GM12878 (cell line): ENCODE measurements around the gene ZFAND2A. TPM values are rescaled to one million over a fixed set of nuclear protein-coding genes. Genes with fewer than 3 reads are reported as not detected.

Experiments
- ATAC-seq: fragments of 200-7000 bp; cut with Tn5 transposase; 3 replicates; pipeline ENCODE4 v1.9.1; 2020; ENCODE audit warnings: mild to moderate bottlenecking, moderate library complexity
- BruUV-seq: library from RNA; stranded (reverse); fragments of 400-500 nt; replicated peaks from 2 replicates; lab custom pipeline; 2021; lab: Mats Ljungman, UMichigan
- CTCF ChIA-PET: fragments of 300-600 bp; sonication (Branson Sonifier 250); formaldehyde crosslinking; extraction: SDS; loops from one replicate; lab custom pipeline; 2021; ENCODE audit warnings: inconsistent platforms; lab: Yijun Ruan, JAX
- POLR2A ChIA-PET: fragments of 350-600 bp; formaldehyde crosslinking; extraction: SDS; loops from one replicate; lab custom pipeline; 2021; ENCODE audit warnings: inconsistent platforms; lab: Charles Lee
- RAD21 ChIA-PET: fragments of 300-600 bp; sonication (Branson Sonifier 250); formaldehyde crosslinking; loops from one replicate; lab custom pipeline; 2023; ENCODE audit warnings: antibody characterized with exemption; ENCODE audit not compliant: unreplicated experiment; lab: Charles Lee
- SMC1A ChIA-PET: fragments of 300-600 bp; sonication (Branson Sonifier 250); formaldehyde crosslinking; loops from one replicate; lab custom pipeline; 2023; ENCODE audit not compliant: unreplicated experiment, uncharacterized antibody; lab: Charles Lee
- DNase-seq: peaks from one replicate; pipeline ENCODE4 v3.0.0-alpha.2; 2011; ENCODE audit warnings: low read depth, low spot score
- FAIRE-seq: peaks from 3 replicates; lab custom pipeline; 2011; peaks lifted over from hg19 to GRCh38; lab: Jason Lieb, UNC
- H2AFZ ChIP-seq: 2 replicates; pipeline ENCODE4 v1.6.0; 2011; ENCODE audit warnings: low read depth, low read length, control low read depth; ENCODE audit not compliant: control insufficient read depth
- H3K27ac ChIP-seq: 2 replicates; pipeline ENCODE4 v1.5.1; 2011; ENCODE audit warnings: control low read depth; ENCODE audit not compliant: control insufficient read depth, insufficient read depth
- H3K27me3 ChIP-seq, 2 experiments: replicated peaks in 1 of 2; 2 replicates each; pipeline versions ENCODE4 v1.6.0 to v1.6.1; 2011; ENCODE audit warnings: low read length in 1 of 2; ENCODE audit not compliant: control insufficient read depth in 2 of 2, insufficient read depth in 2 of 2
- H3K36me3 ChIP-seq, 2 experiments: 2 replicates each; pipeline ENCODE4 v1.5.1; 2011; ENCODE audit warnings: low read length in 1 of 2; ENCODE audit not compliant: control insufficient read depth in 2 of 2, insufficient read depth in 2 of 2
- H3K4me1 ChIP-seq: 2 replicates; pipeline ENCODE4 v1.6.1; 2011; ENCODE audit warnings: mild to moderate bottlenecking, low read length, moderate library complexity, mixed read lengths; ENCODE audit not compliant: control insufficient read depth, insufficient read depth
- H3K4me2 ChIP-seq: 2 replicates; pipeline ENCODE4 v1.6.0; 2011; ENCODE audit warnings: control low read depth; ENCODE audit not compliant: control insufficient read depth, insufficient read depth
- H3K4me3 ChIP-seq: fragments of 200-600 bp; sonication (generic); 2 replicates; pipeline ENCODE4 v1.5.1; 2016
- H3K79me2 ChIP-seq: 2 replicates; pipeline ENCODE4 v1.6.0; 2011; ENCODE audit warnings: low read length; ENCODE audit not compliant: control insufficient read depth, insufficient read depth
- H3K9ac ChIP-seq: 2 replicates; pipeline ENCODE4 v1.8.0; 2011; ENCODE audit warnings: low read length, control low read depth, mixed read lengths; ENCODE audit not compliant: control insufficient read depth, insufficient read depth
- H3K9me3 ChIP-seq: replicated peaks from 3 replicates; pipeline ENCODE4 v1.5.1; 2011; ENCODE audit warnings: mild to moderate bottlenecking, low read length; ENCODE audit not compliant: control insufficient read depth, insufficient read depth
- H4K20me1 ChIP-seq: 2 replicates; pipeline ENCODE4 v1.6.0; 2011; ENCODE audit not compliant: control insufficient read depth, insufficient read depth
- CTCF ChIP-seq, 3 experiments: IDR thresholded peaks in 2 of 3; conservative IDR thresholded peaks in 1 of 3; 2 replicates each; pipeline ENCODE4 v1.5.1; 2011; ENCODE audit warnings: low read depth in 3 of 3, low read length in 3 of 3, mild to moderate bottlenecking in 3 of 3, control low read depth in 2 of 3, moderate library complexity in 2 of 3, inconsistent platforms in 1 of 3, mixed read lengths in 1 of 3; ENCODE audit not compliant: control insufficient read depth in 2 of 3, insufficient read depth in 1 of 3; ENCODE audit errors: extremely low read depth in 1 of 3
- DPF2 ChIP-seq: fragments of 450-650 bp; IDR thresholded peaks from 2 replicates; pipeline ENCODE4 v1.6.1; 2017; ENCODE audit warnings: mild to moderate bottlenecking
- E2F8 ChIP-seq: fragments of 450-650 bp; IDR thresholded peaks from 2 replicates; pipeline ENCODE4 v1.6.1; 2018; ENCODE audit warnings: mild to moderate bottlenecking, low read depth, moderate library complexity; ENCODE audit not compliant: partially characterized antibody
- EP300 ChIP-seq, 2 experiments: fragments of 150-350 bp in 1 of 2; IDR thresholded peaks; 2 replicates each; pipeline ENCODE4 v1.6.1; 2011 to 2012; ENCODE audit warnings: low read depth in 2 of 2, low read length in 2 of 2, borderline replicate concordance in 1 of 2, improper control_type of control experiment in 1 of 2, inconsistent platforms in 1 of 2; ENCODE audit not compliant: control insufficient read depth in 1 of 2
- IKZF1 ChIP-seq: fragments of 450-650 bp; conservative IDR thresholded peaks from 2 replicates; pipeline ENCODE4 v1.6.1; 2017; ENCODE audit warnings: antibody characterized with exemption, mild to moderate bottlenecking
- PKNOX1 ChIP-seq: fragments of 450-650 bp; IDR thresholded peaks from 2 replicates; pipeline ENCODE4 v1.6.1; 2016; ENCODE audit warnings: mild to moderate bottlenecking
- RAD21 ChIP-seq: IDR thresholded peaks from 2 replicates; pipeline ENCODE4 v1.6.1; 2011; ENCODE audit warnings: mild to moderate bottlenecking, low read depth, low read length, moderate library complexity; ENCODE audit not compliant: insufficient read depth
- SMARCA5 ChIP-seq: fragments of 450-650 bp; IDR thresholded peaks from 2 replicates; pipeline ENCODE4 v1.6.1; 2017; ENCODE audit warnings: mild to moderate bottlenecking
- SMC3 ChIP-seq: IDR thresholded peaks from 2 replicates; pipeline ENCODE4 v1.6.1; 2011; ENCODE audit warnings: low read length, improper control_type of control experiment, borderline replicate concordance
- SPI1 ChIP-seq: IDR thresholded peaks from 2 replicates; pipeline ENCODE4 v1.6.1; 2011; ENCODE audit warnings: low read depth, mild to moderate bottlenecking, low read length, moderate library complexity, borderline replicate concordance; ENCODE audit not compliant: insufficient read depth
- TAF1 ChIP-seq: IDR thresholded peaks from 2 replicates; pipeline ENCODE4 v1.6.1; 2011; ENCODE audit warnings: mild to moderate bottlenecking, low read depth, low read length, borderline replicate concordance
- USF2 ChIP-seq: IDR thresholded peaks from 2 replicates; pipeline ENCODE4 v1.6.1; 2011; ENCODE audit warnings: low read depth, low read length, improper control_type of control experiment, borderline replicate concordance
- WGBS: methylation state at CpG from one replicate; pipeline ENCODE4 v1.1.6; 2016; ENCODE audit warnings: low lambda C conversion rate; ENCODE audit not compliant: insufficient replicate concordance, insufficient coverage; ENCODE audit errors: missing lambda C conversion rate; 5-methylcytosine and 5-hydroxymethylcytosine counted together
- in situ Hi-C: fragments of 300-500 bp; cut with MboI; formaldehyde crosslinking; loops from 9 replicates; pipeline ENCODE4 v1.14.3; 2018; ENCODE audit warnings: mixed read lengths
- intact Hi-C: fragments of 100-400 bp; cut with micrococcal nuclease; formaldehyde crosslinking; loops from one replicate; pipeline ENCODE4 v1.14.2; 2022; ENCODE audit not compliant: unreplicated experiment
- polyA plus RNA-seq, 11 experiments: library from polyadenylated mRNA; depleted of rRNA in 4 of 11; unstranded in 6 of 11; stranded (reverse) in 5 of 11; fragments of >200 nt; fragmentation: Nextera tagmentation in 4 of 11; fragmentation: Illumina TruSeq in 1 of 11; extraction: Ambion mirVana in 4 of 11; extraction: Trizol in 1 of 11; gene quantifications; 1 replicate in 1 of 11; 2 replicates in 10 of 11; pipeline versions ENCODE4 v1.2.1 to v1.2.3, GENCODE V29; 2011 to 2016; ENCODE audit warnings: inconsistent platforms in 2 of 11, missing spikeins in 2 of 11, low read depth in 1 of 11
- total RNA-seq, 4 experiments: library from RNA; depleted of rRNA in 3 of 4; stranded (reverse); fragments of >200 nt in 3 of 4; fragmentation: Illumina TruSeq in 1 of 4; extraction: Trizol in 1 of 4; gene quantifications; 2 replicates each; pipeline versions ENCODE4 v1.2.1 to v1.2.3, GENCODE V29; 2013 to 2021

The ZFAND2A gene
- total and polyA plus RNA-seq, 10 of the 15 experiments (the other 5 are each of a cell fraction or from before 2014, with no cell fraction given), result 14.8 to 39.9 (median 20.8) TPM

- no TSS peak for BruUV-seq
- in situ Hi-C loops, result no loop called here
- Histone ChIP-seq H3K4me1 (no peaks in the 10 kb centered on the region; the same call in 1 of the 2 replicates), H3K9me3 (no peaks in the 10 kb centered on the region), H3K9ac (no peak overlapping the region), H3K36me3 (peaks cover 0 to 3% of the 10 kb centered on the region in 2 experiments; a peak in 1 of 4 replicates)
- ATAC-seq, result peak; percentile 62
- SMC1A ChIA-PET, result interaction anchor here (0.9 to 3.0 kb wide), 6 partner anchors 13 to 151 kb away, joined by 3 to 13 read pairs (median 5); partner anchors contain the start of gene GPER1
- TF ChIP-seq USF2 (no peak), RAD21 (peak; percentile 73), TAF1 (no peak), DPF2 (no peak), CTCF (IDR thresholded peaks at IDR 0.05 in 2 of 3, conservative IDR thresholded peaks at IDR 0.05 in 1 of 3; ENCODE audit: control insufficient read depth in 2 of 3, extremely low read depth in 1 of 3, insufficient read depth in 1 of 3, low read depth in 3 of 3, low read length in 3 of 3) (peak; percentile 15 to 53 (median 49); a peak in 5 of 6 replicates), SMARCA5 (no peak), IKZF1 (0 out of 2 replicates have a peak, but pooled peaks have one; percentile 6), E2F8 (no peak), EP300 (IDR thresholded peaks at IDR 0.05; ENCODE audit: borderline replicate concordance in 1 of 2, control insufficient read depth in 1 of 2, low read depth in 2 of 2, low read length in 2 of 2) (no peak), PKNOX1 (no peak), SMC3 (peak; percentile 35; the same call in 1 of the 2 replicates), SPI1 (0 out of 2 replicates have a peak, but pooled peaks have one; percentile 13)
- TF ChIP-seq, all 136 proteins: peak for 5
- CTCF ChIA-PET, result interaction anchor here (0.9 to 4.1 kb wide), 11 partner anchors 7 to 151 kb away, joined by 3 to 39 read pairs (median 4); no protein-coding TSS in a partner anchor
- Histone ChIP-seq H2AFZ (no peak overlapping the region), H4K20me1 (no peaks in the 10 kb centered on the region), H3K4me2 (no peak overlapping the region), H3K27ac (no peak overlapping the region), H3K4me3 (no peak overlapping the region), H3K27me3 (no peaks in the 10 kb centered on the region), H3K79me2 (no peaks in the 10 kb centered on the region)
- RAD21 ChIA-PET, result interaction anchor here (1.0 to 3.8 kb wide), 7 partner anchors 32 to 171 kb away, joined by 3 to 22 read pairs (median 8); no protein-coding TSS in a partner anchor
- FAIRE-seq (no peak), DNase-seq (no peak)
- intact Hi-C loops, result no loop called here
- WGBS, result 61% methylated on average over 19 of the region's 23 CpGs
- POLR2A ChIA-PET, result interaction anchor here (1.4 kb wide), 1 partner anchor 151 kb away, joined by 5 read pairs; no protein-coding TSS in a partner anchor
Measured at GRCh38 chr7:1144269-1144771, 15.7 kb downstream of the ZFAND2A start.
